Measurements from ENCODE around the gene SLC13A5. TPM values are rescaled to one million over a fixed set of nuclear protein-coding genes. Genes with fewer than 3 reads are reported as not detected.

SLC13A5 gene
- total RNA-seq, 4 donors from 2014 or later, result not detected

- no peak for TF ChIP-seq CTCF (IDR thresholded peaks at IDR 0.05)
- no peak for TF ChIP-seq EP300 (IDR thresholded peaks at IDR 0.05)
- no peak for TF ChIP-seq POLR2A (IDR thresholded peaks at IDR 0.05)
- WGBS, 2 donors, result 93 to 96% methylated on average over 2 of the region's 2 CpGs
- Histone ChIP-seq H3K27me3 (peaks cover 0 to 34% of the 10 kb centered on the region in 2 donors), H3K4me1 (peaks cover 0 to 12% (median 3%) of the 10 kb centered on the region in 4 donors), H3K4me3 (no peak overlapping the region), H3K27ac (no peak overlapping the region), H3K9me3 (peaks cover 0 to 39% (median 0%) of the 10 kb centered on the region in 4 donors), H3K36me3 (no peaks in the 10 kb centered on the region)
- no peak for DNase-seq (ENCODE audit: low spot score in 2 of 2)
Measured at GRCh38 chr17:6716736-6717135, 3.6 kb upstream of the SLC13A5 start.

- H3K4me1 ChIP-seq, result peaks cover 0 to 12% (median 3%) of the 10 kb centered on the region in 4 donors
- peaks cover 0 to 42% of the 10 kb centered on the region in 2 donors for H3K27me3 ChIP-seq
- TF ChIP-seq POLR2A (IDR thresholded peaks at IDR 0.05) (no peak), CTCF (IDR thresholded peaks at IDR 0.05) (no peak), EP300 (IDR thresholded peaks at IDR 0.05) (no peak)
- no peak overlapping the region for H3K27ac ChIP-seq
- no peaks in the 10 kb centered on the region for H3K36me3 ChIP-seq
- DNase-seq (ENCODE audit: low spot score in 2 of 2), result no peak
- 62 to 80% methylated on average over 7 of the region's 7 CpGs for WGBS, 2 donors
- no peak overlapping the region for H3K4me3 ChIP-seq
- peaks cover 0 to 39% (median 0%) of the 10 kb centered on the region in 4 donors for H3K9me3 ChIP-seq
Measured at GRCh38 chr17:6714315-6714874, 1.2 kb upstream of the SLC13A5 start.

- peaks cover 0 to 12% (median 3%) of the 10 kb centered on the region in 4 donors for H3K4me1 ChIP-seq
- DNase-seq (ENCODE audit: low spot score in 2 of 2), result no peak
- peak overlapping the region in 1 of 4 donors; percentile 35 for H3K4me3 ChIP-seq
- 9 to 17% methylated on average over 16 to 19 of the region's 29 CpGs for WGBS, 2 donors
- peaks cover 0 to 39% (median 0%) of the 10 kb centered on the region in 4 donors for H3K9me3 ChIP-seq
- TF ChIP-seq EP300 (IDR thresholded peaks at IDR 0.05) (no peak), CTCF (IDR thresholded peaks at IDR 0.05) (no peak), POLR2A (IDR thresholded peaks at IDR 0.05) (no peak)
- no peaks in the 10 kb centered on the region for H3K36me3 ChIP-seq
- no peak overlapping the region for H3K27ac ChIP-seq
- peaks cover 0 to 46% of the 10 kb centered on the region in 2 donors for H3K27me3 ChIP-seq
Measured at GRCh38 chr17:6713918-6714271, 726 bp upstream of the SLC13A5 start.

GRCh38 chr17:6712854-6713129 lies 377 bp downstream of the SLC13A5 start:
- H3K27ac ChIP-seq, result no peak overlapping the region
- DNase-seq (ENCODE audit: low spot score in 2 of 2), result no peak
- TF ChIP-seq POLR2A (IDR thresholded peaks at IDR 0.05) (no peak), CTCF (IDR thresholded peaks at IDR 0.05) (no peak), EP300 (IDR thresholded peaks at IDR 0.05) (no peak)
- peak overlapping the region in 1 of 4 donors; percentile 35 for H3K4me3 ChIP-seq
- H3K4me1 ChIP-seq, result peaks cover 0 to 12% (median 3%) of the 10 kb centered on the region in 4 donors
- H3K36me3 ChIP-seq, result no peaks in the 10 kb centered on the region
- WGBS, 2 donors, result 10 to 25% methylated on average over 9 of the region's 14 CpGs
- peaks cover 0 to 38% (median 0%) of the 10 kb centered on the region in 4 donors for H3K9me3 ChIP-seq
- peaks cover 0 to 46% of the 10 kb centered on the region in 2 donors for H3K27me3 ChIP-seq

- Histone ChIP-seq H3K4me3 (no peak overlapping the region), H3K4me1 (peaks cover 0 to 12% (median 3%) of the 10 kb centered on the region in 4 donors), H3K9me3 (peaks cover 0 to 33% (median 0%) of the 10 kb centered on the region in 4 donors), H3K27ac (no peak overlapping the region), H3K27me3 (peaks cover 0 to 46% of the 10 kb centered on the region in 2 donors), H3K36me3 (no peaks in the 10 kb centered on the region)
- 32 to 36% methylated on average over 11 of the region's 11 CpGs for WGBS, 2 donors
- TF ChIP-seq EP300 (IDR thresholded peaks at IDR 0.05) (no peak), POLR2A (IDR thresholded peaks at IDR 0.05) (no peak), CTCF (IDR thresholded peaks at IDR 0.05) (no peak)
- no peak for DNase-seq (ENCODE audit: low spot score in 2 of 2)
Measured at GRCh38 chr17:6712058-6712853, 913 bp downstream of the SLC13A5 start.

Data from tibial nerve (tissue), 4 donors.